HG03175 (cell line): Measurements from ENCODE around the gene CHP1.
"Not testable (repeated sequence)": the region's sequence is repeated elsewhere in the genome, so short reads cannot be mapped to it uniquely, and the experiment has no call there.

Source experiments
- ATAC-seq: cut with Tn5 transposase; IDR thresholded peaks from one replicate; pipeline ENCODE4 v1.9.1; 2021; ENCODE audit warnings: mild to moderate bottlenecking, moderate library complexity; ENCODE audit not compliant: unreplicated experiment

Gene CHP1

GRCh38 chr15:41256103-41256502, 25.0 kb downstream of the CHP1 start:
- ATAC-seq: no peak

GRCh38 chr15:41256577-41257038, 25.5 kb downstream of the CHP1 start:
- ATAC-seq: no peak

GRCh38 chr15:41258750-41259471, 27.8 kb downstream of the CHP1 start:
- ATAC-seq: no peak

- ATAC-seq: no peak
These were observed 28.6 kb downstream of the CHP1 start for GRCh38 chr15:41259546-41260189.

GRCh38 chr15:41260924-41261323, 29.9 kb downstream of the CHP1 start:
- not testable (repeated sequence) for ATAC-seq

GRCh38 chr15:41262571-41262970, 31.5 kb downstream of the CHP1 start:
- no peak for ATAC-seq

GRCh38 chr15:41263891-41264351, 32.9 kb downstream of the CHP1 start:
- no peak for ATAC-seq

- no peak for ATAC-seq
These were observed 38.8 kb downstream of the CHP1 start for GRCh38 chr15:41269887-41270286.

- ATAC-seq: no peak
These were observed 45.8 kb downstream of the CHP1 start for GRCh38 chr15:41276831-41277230.

- no peak for ATAC-seq
These were observed 47.3 kb downstream of the CHP1 start for GRCh38 chr15:41278319-41278718.

- no peak for ATAC-seq
These were observed 48.6 kb downstream of the CHP1 start for GRCh38 chr15:41279535-41280283.

- no peak for ATAC-seq
These were observed 50.2 kb downstream of the CHP1 start for GRCh38 chr15:41281236-41281635.

GRCh38 chr15:41282436-41282835, 51.4 kb downstream of the CHP1 start:
- ATAC-seq: not testable (repeated sequence)

GRCh38 chr15:41282980-41283652, 52.0 kb downstream of the CHP1 start:
- ATAC-seq: not testable (repeated sequence)

- peak; percentile 97 for ATAC-seq
These were observed 52.8 kb downstream of the CHP1 start for GRCh38 chr15:41283653-41284426.

GRCh38 chr15:41284427-41285177, 53.5 kb downstream of the CHP1 start:
- no peak for ATAC-seq

- ATAC-seq: no peak
These were observed 54.2 kb downstream of the CHP1 start for GRCh38 chr15:41285285-41285684.

GRCh38 chr15:41286665-41287333, 55.7 kb downstream of the CHP1 start:
- no peak for ATAC-seq

GRCh38 chr15:41288464-41288863, 57.4 kb downstream of the CHP1 start:
- ATAC-seq: no peak
